C4-2B (cell line): ENCODE results near the gene HSF5.

Experiments
- CTCF ChIP-seq: fragments of 450-650 bp; conservative IDR thresholded peaks from 2 replicates; pipeline ENCODE4 v1.5.1; 2017; ENCODE audit warnings: mild to moderate bottlenecking
- ZFX ChIP-seq: fragments of 450-650 bp; IDR thresholded peaks from 2 replicates; pipeline ENCODE4 v1.6.1; 2017

- TF ChIP-seq CTCF (peak; percentile 93), ZFX (no peak)
Measured at GRCh38 chr17:58447039-58447975, 40.9 kb downstream of the HSF5 start.
